Uterus (tissue), 2 donors: ENCODE data around the gene VWA1.

ENCODE experiments used
- POLR2A ChIP-seq, 2 donors: fragments of 450-650 bp; IDR thresholded peaks; one replicate each; pipeline ENCODE4 v1.6.1; 2016; ENCODE audit warnings: antibody characterized with exemption in 2 of 2, mild to moderate bottlenecking in 1 of 2, moderate library complexity in 1 of 2
- TF ChIP-seq, protein P1 (sequence below), 4 experiments: fragments of 200-600 bp in 2 of 4; fragments of 450-650 bp in 2 of 4; sonication (generic) in 2 of 4; IDR thresholded peaks; one replicate each; pipeline ENCODE4 v1.5.1; 2016 to 2019; ENCODE audit warnings: antibody characterized with exemption in 4 of 4, mild to moderate bottlenecking in 2 of 4, moderate library complexity in 1 of 4

DNA sequence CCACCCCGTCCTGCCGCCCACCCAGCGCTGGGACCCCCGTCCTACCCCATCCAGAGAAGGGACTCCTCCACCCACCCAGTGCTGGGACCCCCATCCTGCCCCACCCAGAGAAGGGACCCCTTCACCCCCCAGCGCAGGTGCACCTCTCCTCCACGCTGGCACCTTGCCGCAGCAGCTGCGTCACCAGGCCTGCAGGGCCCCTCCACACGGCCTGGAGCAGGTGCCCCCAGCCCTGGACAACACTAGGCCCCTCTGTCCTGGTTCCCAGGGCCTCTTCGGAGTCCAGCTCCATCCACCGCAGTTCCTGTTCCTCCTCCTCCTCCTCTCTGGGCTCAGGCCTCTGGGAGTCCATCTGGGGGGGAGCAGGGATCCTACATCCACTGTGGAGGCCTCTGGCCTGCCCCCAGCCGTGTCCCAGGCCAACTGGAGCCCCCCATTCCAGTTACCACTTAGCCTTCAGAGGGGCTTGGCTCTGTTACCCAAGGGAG, 14.8 kb upstream of the VWA1 start:
- TF ChIP-seq, protein P1, sequence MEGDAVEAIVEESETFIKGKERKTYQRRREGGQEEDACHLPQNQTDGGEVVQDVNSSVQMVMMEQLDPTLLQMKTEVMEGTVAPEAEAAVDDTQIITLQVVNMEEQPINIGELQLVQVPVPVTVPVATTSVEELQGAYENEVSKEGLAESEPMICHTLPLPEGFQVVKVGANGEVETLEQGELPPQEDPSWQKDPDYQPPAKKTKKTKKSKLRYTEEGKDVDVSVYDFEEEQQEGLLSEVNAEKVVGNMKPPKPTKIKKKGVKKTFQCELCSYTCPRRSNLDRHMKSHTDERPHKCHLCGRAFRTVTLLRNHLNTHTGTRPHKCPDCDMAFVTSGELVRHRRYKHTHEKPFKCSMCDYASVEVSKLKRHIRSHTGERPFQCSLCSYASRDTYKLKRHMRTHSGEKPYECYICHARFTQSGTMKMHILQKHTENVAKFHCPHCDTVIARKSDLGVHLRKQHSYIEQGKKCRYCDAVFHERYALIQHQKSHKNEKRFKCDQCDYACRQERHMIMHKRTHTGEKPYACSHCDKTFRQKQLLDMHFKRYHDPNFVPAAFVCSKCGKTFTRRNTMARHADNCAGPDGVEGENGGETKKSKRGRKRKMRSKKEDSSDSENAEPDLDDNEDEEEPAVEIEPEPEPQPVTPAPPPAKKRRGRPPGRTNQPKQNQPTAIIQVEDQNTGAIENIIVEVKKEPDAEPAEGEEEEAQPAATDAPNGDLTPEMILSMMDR (IDR thresholded peaks at IDR 0.05): no peak
- no peak for TF ChIP-seq POLR2A (IDR thresholded peaks at IDR 0.05)
